Ishikawa (cell line): ENCODE results near the gene SMIM29.

Experiments
- CEBPB ChIP-seq: IDR thresholded peaks from 2 replicates; pipeline ENCODE4 v1.6.1; 2012
- CREB1 ChIP-seq: IDR thresholded peaks from 2 replicates; pipeline ENCODE4 v1.6.1; 2012; ENCODE audit warnings: low read depth
- EGR1 ChIP-seq: IDR thresholded peaks from 2 replicates; pipeline ENCODE4 v1.6.1; 2012
- EP300 ChIP-seq: IDR thresholded peaks from 2 replicates; pipeline ENCODE4 v1.6.1; 2012; ENCODE audit warnings: borderline replicate concordance
- FOXM1 ChIP-seq: IDR thresholded peaks from 2 replicates; pipeline ENCODE4 v1.6.1; 2012; ENCODE audit warnings: low read depth, borderline replicate concordance
- NFIC ChIP-seq: IDR thresholded peaks from 2 replicates; pipeline ENCODE4 v1.6.1; 2012
- RAD21 ChIP-seq: IDR thresholded peaks from 2 replicates; pipeline ENCODE4 v1.6.1; 2012; ENCODE audit warnings: low read depth
- TAF1 ChIP-seq: IDR thresholded peaks from 2 replicates; pipeline ENCODE4 v1.6.1; 2012; ENCODE audit warnings: low read depth, mild to moderate bottlenecking
- TCF12 ChIP-seq: IDR thresholded peaks from 2 replicates; pipeline ENCODE4 v1.6.1; 2012; ENCODE audit warnings: low read depth
- TEAD4 ChIP-seq: IDR thresholded peaks from 2 replicates; pipeline ENCODE4 v1.6.1; 2012
- YY1 ChIP-seq: IDR thresholded peaks from 2 replicates; pipeline ENCODE4 v1.6.1; 2012; ENCODE audit warnings: low read depth
- ZBTB7A ChIP-seq: IDR thresholded peaks from 2 replicates; pipeline ENCODE4 v1.6.1; 2012; ENCODE audit warnings: low read depth
- TF ChIP-seq, protein P1 (sequence below): IDR thresholded peaks from 2 replicates; pipeline ENCODE4 v1.6.1; 2012
- TF ChIP-seq, protein P2 (sequence below): IDR thresholded peaks from 2 replicates; pipeline ENCODE4 v1.6.1; 2012; ENCODE audit warnings: low read depth, mild to moderate bottlenecking
- TF ChIP-seq, protein P3 (sequence below): IDR thresholded peaks from 2 replicates; pipeline ENCODE4 v1.6.1; 2012

The SMIM29 gene

DNA sequence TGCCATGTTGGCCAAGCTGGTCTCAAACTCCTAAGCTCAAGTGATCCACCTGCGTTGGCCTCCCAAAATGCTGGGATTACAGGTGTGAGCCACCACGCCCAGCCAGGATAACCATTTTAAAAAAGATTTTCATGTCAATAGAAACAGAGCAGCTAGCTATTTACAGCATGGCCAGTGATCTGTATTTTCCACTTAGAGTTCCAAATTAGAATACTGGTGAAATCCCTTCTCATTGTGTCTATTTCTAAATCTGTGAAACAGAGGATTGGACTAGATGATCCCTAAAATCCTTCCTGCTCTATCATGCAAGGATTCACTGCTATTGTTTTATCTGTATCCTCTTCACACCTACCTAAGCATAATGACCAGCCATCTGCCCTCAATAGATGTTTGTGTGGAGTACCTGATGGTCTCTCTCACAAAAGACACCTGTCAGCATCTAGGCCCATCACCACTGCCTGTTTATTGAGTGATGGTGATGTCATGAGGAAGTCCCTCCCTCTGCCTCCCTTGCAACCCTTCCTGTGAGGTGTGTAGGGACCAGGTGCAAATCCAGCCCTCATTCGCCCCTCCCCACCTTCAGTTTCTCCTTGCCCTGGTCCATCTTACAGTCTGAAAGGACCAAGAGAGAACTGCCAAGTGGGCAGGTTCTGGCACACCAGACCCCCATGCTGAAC is 26.5 kb upstream of the SMIM29 start:
- no peak for TF ChIP-seq CREB1
- no peak for TF ChIP-seq FOXM1
- no peak for TF ChIP-seq YY1
- TF ChIP-seq CEBPB = no peak
- no peak for TF ChIP-seq RAD21
- TF ChIP-seq, protein P1, sequence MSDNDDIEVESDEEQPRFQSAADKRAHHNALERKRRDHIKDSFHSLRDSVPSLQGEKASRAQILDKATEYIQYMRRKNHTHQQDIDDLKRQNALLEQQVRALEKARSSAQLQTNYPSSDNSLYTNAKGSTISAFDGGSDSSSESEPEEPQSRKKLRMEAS = no peak

DNA sequence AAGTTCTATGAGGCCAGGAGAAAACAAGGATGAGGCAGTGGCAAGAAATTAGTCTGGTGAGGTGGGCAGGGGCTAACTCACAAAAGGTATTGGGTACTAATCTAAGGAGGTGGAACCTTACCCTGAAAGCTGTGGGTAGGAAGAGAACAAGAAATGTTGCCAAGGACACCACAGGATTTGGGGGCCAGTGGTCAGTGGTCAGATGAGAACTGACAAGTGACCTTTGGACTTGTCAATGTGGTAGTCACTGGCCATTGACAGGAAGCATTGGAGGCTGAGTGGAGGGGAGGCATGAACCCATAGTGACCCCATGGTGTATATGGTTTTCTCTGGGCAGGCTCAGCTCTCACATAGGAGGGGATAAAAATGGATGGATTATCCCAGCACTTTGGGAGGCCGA is 25.3 kb upstream of the SMIM29 start:
- TF ChIP-seq, protein P2, sequence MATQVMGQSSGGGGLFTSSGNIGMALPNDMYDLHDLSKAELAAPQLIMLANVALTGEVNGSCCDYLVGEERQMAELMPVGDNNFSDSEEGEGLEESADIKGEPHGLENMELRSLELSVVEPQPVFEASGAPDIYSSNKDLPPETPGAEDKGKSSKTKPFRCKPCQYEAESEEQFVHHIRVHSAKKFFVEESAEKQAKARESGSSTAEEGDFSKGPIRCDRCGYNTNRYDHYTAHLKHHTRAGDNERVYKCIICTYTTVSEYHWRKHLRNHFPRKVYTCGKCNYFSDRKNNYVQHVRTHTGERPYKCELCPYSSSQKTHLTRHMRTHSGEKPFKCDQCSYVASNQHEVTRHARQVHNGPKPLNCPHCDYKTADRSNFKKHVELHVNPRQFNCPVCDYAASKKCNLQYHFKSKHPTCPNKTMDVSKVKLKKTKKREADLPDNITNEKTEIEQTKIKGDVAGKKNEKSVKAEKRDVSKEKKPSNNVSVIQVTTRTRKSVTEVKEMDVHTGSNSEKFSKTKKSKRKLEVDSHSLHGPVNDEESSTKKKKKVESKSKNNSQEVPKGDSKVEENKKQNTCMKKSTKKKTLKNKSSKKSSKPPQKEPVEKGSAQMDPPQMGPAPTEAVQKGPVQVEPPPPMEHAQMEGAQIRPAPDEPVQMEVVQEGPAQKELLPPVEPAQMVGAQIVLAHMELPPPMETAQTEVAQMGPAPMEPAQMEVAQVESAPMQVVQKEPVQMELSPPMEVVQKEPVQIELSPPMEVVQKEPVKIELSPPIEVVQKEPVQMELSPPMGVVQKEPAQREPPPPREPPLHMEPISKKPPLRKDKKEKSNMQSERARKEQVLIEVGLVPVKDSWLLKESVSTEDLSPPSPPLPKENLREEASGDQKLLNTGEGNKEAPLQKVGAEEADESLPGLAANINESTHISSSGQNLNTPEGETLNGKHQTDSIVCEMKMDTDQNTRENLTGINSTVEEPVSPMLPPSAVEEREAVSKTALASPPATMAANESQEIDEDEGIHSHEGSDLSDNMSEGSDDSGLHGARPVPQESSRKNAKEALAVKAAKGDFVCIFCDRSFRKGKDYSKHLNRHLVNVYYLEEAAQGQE = no peak
- TF ChIP-seq ZBTB7A (no peak), EP300 (no peak), EGR1 (no peak), YY1 (no peak), CREB1 (no peak), RAD21 (no peak), NFIC (no peak), CEBPB (no peak), FOXM1 (no peak), TEAD4 (no peak), TCF12 (no peak), TAF1 (no peak)
- TF ChIP-seq, protein P3, sequence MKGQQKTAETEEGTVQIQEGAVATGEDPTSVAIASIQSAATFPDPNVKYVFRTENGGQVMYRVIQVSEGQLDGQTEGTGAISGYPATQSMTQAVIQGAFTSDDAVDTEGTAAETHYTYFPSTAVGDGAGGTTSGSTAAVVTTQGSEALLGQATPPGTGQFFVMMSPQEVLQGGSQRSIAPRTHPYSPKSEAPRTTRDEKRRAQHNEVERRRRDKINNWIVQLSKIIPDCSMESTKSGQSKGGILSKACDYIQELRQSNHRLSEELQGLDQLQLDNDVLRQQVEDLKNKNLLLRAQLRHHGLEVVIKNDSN = no peak
- TF ChIP-seq, protein P1 = no peak

DNA sequence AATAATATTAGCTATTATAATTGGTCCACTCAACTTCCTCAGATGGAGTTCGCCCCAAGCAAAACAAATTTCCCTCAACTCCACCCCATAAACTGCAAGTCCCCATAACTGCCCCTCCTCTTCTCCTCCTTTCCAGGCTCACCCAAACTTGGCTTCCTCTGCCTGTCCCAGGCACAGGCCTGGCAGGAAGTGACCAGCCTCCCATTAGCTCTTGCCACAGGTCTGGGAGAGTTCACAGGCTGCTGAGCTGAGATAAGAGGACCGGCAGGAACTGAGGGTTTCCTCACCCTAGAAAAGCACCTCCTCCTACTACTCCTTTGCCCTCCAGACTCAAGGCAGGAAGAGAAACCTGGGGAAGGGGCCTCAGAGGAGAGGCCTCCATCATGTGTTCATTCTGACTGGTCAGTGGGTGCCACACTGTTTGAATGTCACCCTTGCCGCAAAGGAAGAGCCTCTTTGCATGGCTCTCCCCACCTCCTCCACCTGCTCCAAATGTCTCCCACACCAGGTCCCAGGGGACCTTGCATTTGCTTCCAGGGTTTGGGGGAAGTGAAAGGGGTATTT is 24.5 kb upstream of the SMIM29 start:
- no peak for TF ChIP-seq TEAD4
- TF ChIP-seq CREB1 = no peak
- TF ChIP-seq, protein P2 = no peak
- no peak for TF ChIP-seq TCF12
- TF ChIP-seq FOXM1 = no peak
- TF ChIP-seq EP300 = no peak
- TF ChIP-seq EGR1 = no peak
- TF ChIP-seq, protein P3 = no peak

DNA sequence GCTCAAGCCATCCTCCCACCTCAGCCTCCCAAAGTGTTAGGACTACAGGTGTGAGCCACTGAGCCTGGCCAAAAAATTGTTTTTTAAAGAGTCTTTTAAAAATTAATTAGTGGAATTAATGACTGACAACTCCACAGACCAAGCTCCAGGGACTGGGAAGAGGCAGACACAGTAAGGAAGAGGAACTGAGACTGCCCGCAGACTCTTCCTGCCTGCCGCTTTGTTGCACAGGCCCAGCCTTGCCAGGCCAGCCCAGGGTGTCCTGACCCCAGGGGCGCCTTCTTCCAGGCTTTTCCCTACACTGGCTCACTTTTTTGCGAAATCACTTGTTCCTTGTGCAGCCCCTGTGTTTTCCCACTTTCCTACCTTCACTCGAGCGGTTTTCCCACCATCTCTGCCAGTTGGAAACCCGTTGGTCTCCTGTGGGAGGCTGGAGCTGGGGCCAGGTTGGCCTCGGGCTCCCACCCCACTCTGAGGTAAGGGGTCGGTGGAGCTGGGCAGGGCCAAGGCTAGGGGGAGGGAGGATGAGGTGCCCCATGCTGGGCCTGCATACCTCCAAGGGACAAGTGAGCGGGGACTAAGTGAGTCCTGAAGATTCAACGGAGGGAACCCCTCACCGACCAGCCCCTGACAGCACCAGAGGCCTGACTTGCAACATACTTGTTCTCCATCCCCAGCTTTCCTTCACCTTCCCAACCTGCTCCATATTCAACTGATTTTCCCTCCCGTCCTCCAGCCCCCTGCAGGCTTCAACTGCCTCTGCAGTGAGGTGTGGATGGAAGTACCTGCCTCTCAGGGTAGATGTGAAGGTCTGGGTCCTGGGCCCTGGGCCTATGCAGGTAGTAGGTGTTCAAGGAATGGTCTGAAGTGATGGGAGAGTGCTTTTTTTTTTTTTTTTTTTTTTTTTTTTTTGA is 23.5 kb upstream of the SMIM29 start:
- TF ChIP-seq, protein P2 = no peak
- TF ChIP-seq EP300 (no peak), ZBTB7A (no peak), NFIC (no peak), EGR1 (no peak), TAF1 (no peak), CEBPB (no peak), RAD21 (no peak), TCF12 (no peak)
- TF ChIP-seq, protein P3 = no peak
